ENCODE data around the gene C1QTNF3. TPM values are rescaled to one million over a fixed set of nuclear protein-coding genes. Genes with fewer than 3 reads are reported as not detected.

C1QTNF3 gene
- polyA plus RNA-seq, 1 experiment = 1.2 TPM

DNA sequence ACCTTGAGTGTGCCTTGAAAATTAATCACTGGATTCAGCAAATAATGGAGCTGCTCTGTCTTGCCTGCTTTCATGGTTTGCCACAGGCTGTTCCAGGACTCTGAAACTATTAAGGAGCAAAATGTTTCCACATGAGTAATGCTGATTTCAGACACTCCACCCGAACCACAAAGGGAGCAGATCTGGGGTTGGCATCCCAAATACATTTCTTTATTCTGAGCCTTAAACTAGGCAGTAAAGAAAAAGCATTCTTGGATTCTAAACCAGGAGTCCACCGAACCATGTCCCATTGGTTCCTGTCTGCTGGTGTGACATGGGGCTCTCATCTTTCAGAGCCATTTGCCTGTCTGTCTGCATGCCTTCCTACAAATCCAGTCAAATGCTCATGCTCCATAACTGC is 10.1 kb upstream of the C1QTNF3 start:
- peak; percentile 21 for DNase-seq (ENCODE audit: low read depth, low spot score)
- Histone ChIP-seq H3K4me3 (ENCODE audit: low read depth, low read length) (no peak overlapping the region), H3K27me3 (ENCODE audit: control insufficient read depth, insufficient read depth, low read length) (no peaks in the 10 kb centered on the region), H3K27ac (ENCODE audit: low read depth, low read length) (no peak overlapping the region), H3K9me3 (ENCODE audit: control insufficient read depth, insufficient read depth, low read length) (no peaks in the 10 kb centered on the region)
- TF ChIP-seq, protein P1, sequence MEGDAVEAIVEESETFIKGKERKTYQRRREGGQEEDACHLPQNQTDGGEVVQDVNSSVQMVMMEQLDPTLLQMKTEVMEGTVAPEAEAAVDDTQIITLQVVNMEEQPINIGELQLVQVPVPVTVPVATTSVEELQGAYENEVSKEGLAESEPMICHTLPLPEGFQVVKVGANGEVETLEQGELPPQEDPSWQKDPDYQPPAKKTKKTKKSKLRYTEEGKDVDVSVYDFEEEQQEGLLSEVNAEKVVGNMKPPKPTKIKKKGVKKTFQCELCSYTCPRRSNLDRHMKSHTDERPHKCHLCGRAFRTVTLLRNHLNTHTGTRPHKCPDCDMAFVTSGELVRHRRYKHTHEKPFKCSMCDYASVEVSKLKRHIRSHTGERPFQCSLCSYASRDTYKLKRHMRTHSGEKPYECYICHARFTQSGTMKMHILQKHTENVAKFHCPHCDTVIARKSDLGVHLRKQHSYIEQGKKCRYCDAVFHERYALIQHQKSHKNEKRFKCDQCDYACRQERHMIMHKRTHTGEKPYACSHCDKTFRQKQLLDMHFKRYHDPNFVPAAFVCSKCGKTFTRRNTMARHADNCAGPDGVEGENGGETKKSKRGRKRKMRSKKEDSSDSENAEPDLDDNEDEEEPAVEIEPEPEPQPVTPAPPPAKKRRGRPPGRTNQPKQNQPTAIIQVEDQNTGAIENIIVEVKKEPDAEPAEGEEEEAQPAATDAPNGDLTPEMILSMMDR (IDR thresholded peaks at IDR 0.05; ENCODE audit: low read depth, low read length) = no peak
- POLR2A ChIA-PET = no interaction called here
- CTCF ChIA-PET = interaction anchor here (1.4 kb wide), 1 partner anchor 56 kb away, joined by 3 read pairs; no protein-coding TSS in a partner anchor

DNA sequence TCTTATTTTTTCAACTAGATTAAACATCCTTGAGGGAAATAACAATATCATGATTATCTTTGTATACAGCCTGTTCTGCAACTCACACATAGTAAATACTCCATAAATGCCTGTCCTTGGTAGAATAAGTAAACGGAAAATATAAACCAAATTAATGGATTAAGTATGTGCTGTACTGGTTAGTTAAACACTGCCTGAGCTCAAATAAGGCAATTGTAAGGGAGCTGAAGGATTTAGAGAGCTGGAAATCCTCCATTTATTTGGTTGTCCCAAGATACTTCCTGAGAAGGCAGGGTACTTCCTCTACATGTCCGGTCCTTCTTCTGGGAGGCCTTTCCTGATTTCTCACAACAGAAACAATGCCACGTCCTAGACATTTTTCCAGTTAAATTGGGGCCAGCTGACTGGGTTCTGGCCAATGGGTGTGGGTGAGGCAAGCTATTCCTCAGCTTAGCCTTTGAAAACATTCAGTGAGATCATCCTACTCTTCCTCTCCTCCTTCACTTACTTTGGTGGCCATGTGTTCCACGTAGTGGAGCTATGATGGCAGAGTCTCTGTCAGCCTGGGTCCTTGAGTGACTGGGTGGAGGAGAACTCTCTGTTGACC is 8.5 kb upstream of the C1QTNF3 start:
- CTCF ChIA-PET = no interaction called here
- no peak overlapping the region for H3K4me3 ChIP-seq (ENCODE audit: low read depth, low read length)
- no peak overlapping the region for H3K27ac ChIP-seq (ENCODE audit: low read depth, low read length)
- DNase-seq (ENCODE audit: low read depth, low spot score) = no peak
- no peaks in the 10 kb centered on the region for H3K9me3 ChIP-seq (ENCODE audit: control insufficient read depth, insufficient read depth, low read length)
- TF ChIP-seq, protein P1 (IDR thresholded peaks at IDR 0.05; ENCODE audit: low read depth, low read length) = no peak
- no peaks in the 10 kb centered on the region for H3K27me3 ChIP-seq (ENCODE audit: control insufficient read depth, insufficient read depth, low read length)
- POLR2A ChIA-PET = no interaction called here

DNA sequence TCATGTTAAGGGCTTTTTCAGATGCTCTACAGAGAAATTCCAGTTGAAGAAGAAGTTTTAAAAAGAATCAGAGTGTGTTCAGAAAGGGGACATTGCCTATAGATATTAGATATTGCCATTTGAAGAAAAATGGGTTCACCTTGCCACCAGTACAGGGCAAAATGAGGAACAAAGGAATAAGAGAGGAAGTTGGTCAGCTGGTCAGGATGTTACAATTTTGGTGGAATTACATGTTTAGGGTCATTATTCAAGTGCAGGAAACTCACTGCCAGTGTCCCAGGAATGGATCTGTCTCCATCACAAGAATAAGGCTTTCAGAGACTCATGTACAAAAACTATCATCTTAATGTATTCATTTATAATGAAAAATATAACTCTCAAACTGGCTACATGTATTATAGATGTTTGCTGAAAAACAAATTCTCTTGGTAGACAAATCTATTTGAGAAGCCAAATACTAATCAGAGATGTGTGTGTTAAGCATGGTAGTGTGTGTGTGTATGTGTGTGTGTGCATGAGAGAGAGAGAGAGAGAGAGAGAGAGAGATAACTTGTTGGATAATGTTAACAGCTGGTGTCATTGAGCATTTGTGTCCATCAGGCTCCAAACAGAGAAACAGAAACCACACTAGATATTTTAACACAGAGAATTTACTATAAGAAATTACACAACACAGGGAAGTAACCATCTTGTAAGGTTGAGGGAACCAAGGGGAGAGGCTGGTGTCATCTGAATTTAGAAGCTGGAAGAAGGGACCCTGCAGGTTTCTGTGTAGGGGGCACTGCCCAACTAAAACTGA is 5.0 kb upstream of the C1QTNF3 start:
- TF ChIP-seq, protein P1 (IDR thresholded peaks at IDR 0.05; ENCODE audit: low read depth, low read length) = no peak
- no peak for DNase-seq (ENCODE audit: low read depth, low spot score)
- CTCF ChIA-PET = no interaction called here
- no peak overlapping the region for H3K27ac ChIP-seq (ENCODE audit: low read depth, low read length)
- POLR2A ChIA-PET = interaction anchor here (0.7 kb wide), 1 partner anchor 258 kb away, joined by 3 read pairs; no protein-coding TSS in a partner anchor
- H3K27me3 ChIP-seq (ENCODE audit: control insufficient read depth, insufficient read depth, low read length) = no peaks in the 10 kb centered on the region
- no peak overlapping the region for H3K4me3 ChIP-seq (ENCODE audit: low read depth, low read length)
- H3K9me3 ChIP-seq (ENCODE audit: control insufficient read depth, insufficient read depth, low read length) = no peaks in the 10 kb centered on the region

DNA sequence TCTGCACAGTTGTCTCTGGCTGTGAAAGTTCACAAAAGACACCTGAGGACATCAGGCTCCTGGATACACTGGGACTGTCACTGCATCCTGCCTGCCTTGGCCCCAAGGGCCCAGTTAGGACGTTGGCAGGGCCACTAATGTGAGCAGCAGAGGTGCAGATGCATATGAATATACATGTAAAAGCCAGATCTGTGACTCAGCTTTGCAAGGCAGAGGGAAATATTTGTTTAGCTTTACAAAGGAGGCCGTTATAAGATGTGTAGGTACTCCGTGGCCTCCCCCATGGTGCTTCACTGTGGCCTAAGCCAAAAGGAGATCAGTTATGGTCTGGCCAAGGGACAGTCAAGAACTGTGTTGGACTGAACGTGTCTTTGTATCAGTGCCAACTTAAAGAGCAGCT is 4.1 kb upstream of the C1QTNF3 start:
- Histone ChIP-seq H3K27ac (ENCODE audit: low read depth, low read length) (no peak overlapping the region), H3K9me3 (ENCODE audit: control insufficient read depth, insufficient read depth, low read length) (no peaks in the 10 kb centered on the region), H3K4me3 (ENCODE audit: low read depth, low read length) (no peak overlapping the region), H3K27me3 (ENCODE audit: control insufficient read depth, insufficient read depth, low read length) (no peaks in the 10 kb centered on the region)
- no peak for DNase-seq (ENCODE audit: low read depth, low spot score)
- CTCF ChIA-PET = no interaction called here
- TF ChIP-seq, protein P1 (IDR thresholded peaks at IDR 0.05; ENCODE audit: low read depth, low read length) = no peak
- POLR2A ChIA-PET = no interaction called here

DNA sequence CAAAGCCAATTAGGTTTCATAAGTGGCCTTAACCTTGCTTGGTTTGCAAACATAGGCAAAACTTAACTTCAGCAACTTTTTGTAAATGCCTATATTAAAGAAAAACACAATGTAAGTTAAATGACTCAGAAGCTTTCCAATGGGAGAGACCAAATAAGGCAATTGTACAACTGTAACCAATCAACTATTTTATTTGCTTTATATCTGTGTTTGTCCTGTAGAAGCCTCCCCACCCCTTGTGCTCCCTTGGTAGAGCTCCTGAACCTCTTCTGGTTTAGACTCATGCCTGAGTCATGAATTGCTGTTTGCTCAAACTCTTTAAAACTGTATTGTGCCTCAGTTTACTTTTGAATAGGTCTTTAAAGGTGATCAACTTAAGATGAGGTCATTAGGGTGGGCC is 3.0 kb upstream of the C1QTNF3 start:
- H3K27me3 ChIP-seq (ENCODE audit: control insufficient read depth, insufficient read depth, low read length) = no peaks in the 10 kb centered on the region
- CTCF ChIA-PET = interaction anchor here (1.3 kb wide), 1 partner anchor 418 kb away, joined by 3 read pairs; no protein-coding TSS in a partner anchor
- POLR2A ChIA-PET = no interaction called here
- no peak overlapping the region for H3K4me3 ChIP-seq (ENCODE audit: low read depth, low read length)
- TF ChIP-seq, protein P1 (IDR thresholded peaks at IDR 0.05; ENCODE audit: low read depth, low read length) = no peak
- no peak overlapping the region for H3K27ac ChIP-seq (ENCODE audit: low read depth, low read length)
- H3K9me3 ChIP-seq (ENCODE audit: control insufficient read depth, insufficient read depth, low read length) = no peaks in the 10 kb centered on the region
- DNase-seq (ENCODE audit: low read depth, low spot score) = peak; percentile 32
